ENCODE measurements around the gene ENPP1.
"Not testable (repeated sequence)": the region's sequence is repeated elsewhere in the genome, so short reads cannot be mapped to it uniquely, and the experiment has no call there.

The ENPP1 gene

GRCh38 chr6:131832363-131832762 lies 24.5 kb downstream of the ENPP1 start:
- no peak for DNase-seq

- DNase-seq = no peak
Measured at GRCh38 chr6:131838051-131838450, 30.2 kb downstream of the ENPP1 start.

- DNase-seq = no peak
Measured at GRCh38 chr6:131839388-131839787, 31.6 kb downstream of the ENPP1 start.

GRCh38 chr6:131840441-131840840 lies 32.6 kb downstream of the ENPP1 start:
- no peak for DNase-seq

GRCh38 chr6:131840936-131841583 lies 33.2 kb downstream of the ENPP1 start:
- DNase-seq = no peak

- no peak for DNase-seq
Measured at GRCh38 chr6:131843768-131844167, 35.9 kb downstream of the ENPP1 start.

- no peak for DNase-seq
Measured at GRCh38 chr6:131844243-131844841, 36.5 kb downstream of the ENPP1 start.

- no peak for DNase-seq
Measured at GRCh38 chr6:131846023-131846663, 38.3 kb downstream of the ENPP1 start.

GRCh38 chr6:131846905-131847304 lies 39.1 kb downstream of the ENPP1 start:
- no peak for DNase-seq

- no peak for DNase-seq
Measured at GRCh38 chr6:131849799-131850198, 42.0 kb downstream of the ENPP1 start.

- DNase-seq = no peak
Measured at GRCh38 chr6:131851049-131851769, 43.4 kb downstream of the ENPP1 start.

GRCh38 chr6:131852200-131852599 lies 44.4 kb downstream of the ENPP1 start:
- no peak for DNase-seq

GRCh38 chr6:131854803-131855202 lies 47.0 kb downstream of the ENPP1 start:
- no peak for DNase-seq

GRCh38 chr6:131858765-131859415 lies 51.1 kb downstream of the ENPP1 start:
- DNase-seq = no peak

- DNase-seq = not testable (repeated sequence)
Measured at GRCh38 chr6:131859658-131860057, 51.8 kb downstream of the ENPP1 start.

- no peak for DNase-seq
Measured at GRCh38 chr6:131861381-131861780, 53.6 kb downstream of the ENPP1 start.

- no peak for DNase-seq
Measured at GRCh38 chr6:131862476-131862875, 54.7 kb downstream of the ENPP1 start.

- no peak for DNase-seq
Measured at GRCh38 chr6:131867744-131868143, 59.9 kb downstream of the ENPP1 start.

- no peak for DNase-seq
Measured at GRCh38 chr6:131868836-131869235, 61.0 kb downstream of the ENPP1 start.

GRCh38 chr6:131875647-131876046 lies 67.8 kb downstream of the ENPP1 start:
- DNase-seq = no peak

- DNase-seq = no peak
Measured at GRCh38 chr6:131876545-131876944, 68.7 kb downstream of the ENPP1 start.

- no peak for DNase-seq
Measured at GRCh38 chr6:131877999-131878789, 70.4 kb downstream of the ENPP1 start.

All from NCI-H2081 (cell line).